Stimulated activated CD4-positive, alpha-beta T cell treated with anti-CD3 and anti-CD28 coated beads, Interleukin-2, amount 100 ng/mL, for 48 hours (primary cell): ENCODE data around the gene TOR1AIP1.
"Not testable (repeated sequence)": the region's sequence is repeated elsewhere in the genome, so short reads cannot be mapped to it uniquely, and the experiment has no call there.

Experiments
- DNase-seq, 2 donors: peaks; one replicate each; pipeline ENCODE4 v3.0.0-alpha.2; 2020

Gene TOR1AIP1, protein sequence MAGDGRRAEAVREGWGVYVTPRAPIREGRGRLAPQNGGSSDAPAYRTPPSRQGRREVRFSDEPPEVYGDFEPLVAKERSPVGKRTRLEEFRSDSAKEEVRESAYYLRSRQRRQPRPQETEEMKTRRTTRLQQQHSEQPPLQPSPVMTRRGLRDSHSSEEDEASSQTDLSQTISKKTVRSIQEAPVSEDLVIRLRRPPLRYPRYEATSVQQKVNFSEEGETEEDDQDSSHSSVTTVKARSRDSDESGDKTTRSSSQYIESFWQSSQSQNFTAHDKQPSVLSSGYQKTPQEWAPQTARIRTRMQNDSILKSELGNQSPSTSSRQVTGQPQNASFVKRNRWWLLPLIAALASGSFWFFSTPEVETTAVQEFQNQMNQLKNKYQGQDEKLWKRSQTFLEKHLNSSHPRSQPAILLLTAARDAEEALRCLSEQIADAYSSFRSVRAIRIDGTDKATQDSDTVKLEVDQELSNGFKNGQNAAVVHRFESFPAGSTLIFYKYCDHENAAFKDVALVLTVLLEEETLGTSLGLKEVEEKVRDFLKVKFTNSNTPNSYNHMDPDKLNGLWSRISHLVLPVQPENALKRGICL

DNA sequence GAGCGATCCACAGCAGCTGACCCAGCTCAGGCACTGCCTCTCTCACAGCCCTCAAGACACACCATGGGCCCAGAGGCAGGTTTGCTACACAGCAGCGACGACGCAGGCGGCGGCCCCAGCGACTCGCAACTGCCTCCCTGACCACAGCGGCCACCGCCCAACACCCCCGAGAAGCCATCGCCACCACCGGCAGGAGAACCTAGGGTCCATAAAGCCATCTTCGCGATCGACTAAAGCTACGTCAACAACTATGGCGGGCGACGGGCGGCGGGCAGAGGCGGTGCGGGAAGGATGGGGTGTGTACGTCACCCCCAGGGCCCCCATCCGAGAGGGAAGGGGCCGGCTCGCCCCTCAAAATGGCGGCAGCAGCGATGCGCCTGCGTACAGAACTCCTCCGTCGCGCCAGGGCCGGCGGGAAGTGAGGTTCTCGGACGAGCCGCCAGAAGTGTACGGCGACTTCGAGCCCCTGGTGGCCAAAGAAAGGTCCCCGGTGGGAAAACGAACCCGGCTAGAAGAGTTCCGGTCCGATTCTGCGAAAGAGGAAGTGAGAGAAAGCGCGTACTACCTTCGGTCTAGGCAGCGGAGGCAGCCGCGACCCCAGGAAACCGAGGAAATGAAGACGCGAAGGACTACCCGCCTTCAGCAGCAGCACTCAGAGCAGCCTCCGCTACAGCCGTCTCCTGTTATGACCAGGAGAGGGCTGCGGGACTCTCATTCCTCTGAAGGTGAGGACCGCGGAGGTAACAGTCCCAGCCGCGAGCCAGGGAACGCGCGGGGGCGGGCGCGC, at the start of gene TOR1AIP1:
TOR1AIP1 (plus strand) TSS at position 33 of the 787 bp plus-strand sequence; CDS start at position 251, 218 bp downstream.
- DNase-seq, result peak; percentile 92 to 94

DNA sequence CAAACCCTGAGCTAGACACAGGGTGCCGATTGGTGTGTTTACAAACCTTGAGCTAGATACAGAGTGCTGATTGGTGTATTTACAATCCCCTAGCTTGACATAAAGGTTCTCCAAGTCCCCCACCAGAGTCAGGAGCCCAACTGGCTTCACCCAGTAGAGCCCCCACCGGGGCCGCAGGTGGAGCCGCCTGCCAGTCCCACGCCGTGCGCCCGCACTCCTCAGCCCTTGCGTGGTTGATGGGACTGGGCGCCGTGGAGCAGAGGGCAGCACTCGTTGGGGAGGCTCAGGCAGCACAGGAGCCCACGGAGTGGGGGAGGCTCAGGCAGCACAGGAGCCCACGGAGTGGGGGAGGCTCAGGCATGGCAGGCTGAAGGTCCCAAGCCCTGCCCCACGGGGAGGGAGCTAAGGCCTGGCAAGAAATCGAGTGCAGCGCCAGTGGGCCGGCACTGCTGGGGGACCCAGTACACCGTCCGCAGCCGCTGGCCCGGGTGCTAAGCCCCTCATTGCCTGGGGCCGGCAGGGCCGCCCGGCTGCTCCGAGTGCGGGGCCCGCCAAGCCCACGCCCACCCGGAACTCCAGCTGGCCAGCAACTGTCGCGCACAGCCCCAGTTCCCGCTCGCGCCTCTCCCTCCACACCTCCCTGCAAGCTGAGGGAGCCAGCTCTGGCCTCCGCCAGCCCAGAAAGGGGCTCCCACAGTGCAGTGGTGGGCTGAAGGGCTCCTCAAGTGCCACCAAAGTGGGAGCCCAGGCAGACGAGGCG, 45.2 kb upstream of the TOR1AIP1 start:
- DNase-seq, result not testable (repeated sequence)

DNA sequence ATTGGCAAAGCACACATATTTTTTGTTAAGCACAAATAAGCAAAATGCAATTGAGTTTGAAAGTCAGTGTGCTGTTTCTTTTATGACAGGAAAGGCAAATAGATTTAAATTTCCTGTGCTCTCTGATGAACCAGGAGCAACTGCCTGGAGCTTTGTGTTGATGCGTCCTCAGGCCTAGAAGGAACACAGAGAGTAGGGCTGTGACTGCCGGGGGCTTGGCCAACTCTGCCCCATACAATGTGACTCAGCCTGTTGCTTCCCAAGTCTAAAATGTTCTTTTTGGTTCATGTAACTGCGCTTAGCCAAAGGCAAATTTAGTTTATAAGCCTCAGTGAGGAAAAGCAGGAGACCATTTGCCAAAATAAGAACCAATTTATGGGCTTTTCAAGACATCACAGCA, 42.0 kb upstream of the TOR1AIP1 start:
- no peak for DNase-seq

DNA sequence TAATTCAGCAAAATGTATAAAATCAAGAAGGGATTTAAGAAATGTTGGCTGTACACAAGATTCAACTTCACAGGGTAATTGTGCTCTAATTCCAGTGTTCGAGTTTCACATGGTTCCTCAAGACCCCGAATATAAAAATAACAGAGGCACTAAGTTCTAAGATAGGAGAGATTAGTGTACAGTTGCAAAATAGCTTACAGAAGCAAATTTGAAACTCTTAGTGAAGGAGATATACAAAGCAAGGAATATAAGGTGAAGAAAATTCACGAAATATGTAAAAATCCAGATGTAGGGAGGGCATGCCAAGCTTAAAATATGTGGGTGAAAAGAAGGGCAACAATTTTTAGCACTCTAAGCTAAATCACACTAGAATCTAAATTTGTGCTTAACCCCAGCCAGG, 33.9 kb upstream of the TOR1AIP1 start:
- DNase-seq, result no peak

DNA sequence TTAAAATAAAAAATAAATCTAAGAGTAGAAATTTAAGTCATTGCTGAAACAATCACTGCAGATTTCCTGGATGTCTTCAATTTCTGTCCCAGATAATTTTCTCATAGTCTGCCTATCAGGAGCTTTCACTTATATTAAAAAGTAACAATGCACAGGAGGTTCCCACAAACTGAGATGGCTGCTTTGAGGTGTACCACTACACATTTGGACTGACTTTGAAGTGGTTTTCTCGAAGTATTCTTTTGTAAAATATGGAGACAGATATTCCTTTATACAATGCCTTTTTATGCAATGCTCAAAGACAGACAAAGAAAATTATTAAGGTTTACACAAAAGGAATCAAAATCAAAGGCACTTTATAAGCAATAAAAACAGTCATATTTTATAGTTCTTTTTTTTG, 29.0 kb upstream of the TOR1AIP1 start:
- DNase-seq, result no peak

DNA sequence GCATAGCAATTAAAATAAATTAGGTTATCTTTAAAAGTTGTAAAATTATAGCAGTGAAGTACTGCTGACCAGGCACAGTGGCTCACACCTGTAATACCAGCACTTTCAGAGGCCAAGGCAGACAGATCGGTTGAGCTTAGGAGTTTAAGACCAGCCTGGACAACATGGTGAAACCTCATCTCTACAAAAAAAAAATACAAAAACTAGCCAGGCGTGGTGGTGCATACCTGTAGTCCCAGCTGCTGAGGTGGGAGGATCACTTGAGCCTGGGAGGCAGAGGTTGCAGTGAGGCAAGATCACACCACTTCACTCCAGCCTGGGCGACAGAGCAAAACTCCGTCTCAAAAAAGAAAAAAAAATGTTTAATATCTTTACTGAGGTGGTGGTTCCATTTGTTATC, 26.3 kb upstream of the TOR1AIP1 start:
- DNase-seq, result not testable (repeated sequence)

DNA sequence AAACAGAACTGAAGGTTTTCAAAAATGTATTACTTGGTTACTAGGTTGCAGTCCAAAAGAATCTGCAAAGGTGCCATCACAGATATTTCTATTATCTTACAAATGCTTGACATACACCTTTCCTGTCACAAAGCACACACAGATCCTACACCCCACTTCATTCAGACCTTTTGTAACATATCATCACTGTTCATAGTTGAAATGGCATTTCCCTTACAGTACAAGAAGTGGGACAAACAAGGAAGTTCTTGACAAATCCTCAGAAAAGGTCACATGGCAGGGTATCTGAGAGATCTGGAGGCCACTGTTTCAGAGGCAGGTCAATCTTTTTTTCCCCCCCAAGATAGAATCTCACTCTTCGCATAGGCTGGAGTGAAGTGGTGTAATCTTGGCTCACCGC, 25.8 kb upstream of the TOR1AIP1 start:
- DNase-seq, result no peak

DNA sequence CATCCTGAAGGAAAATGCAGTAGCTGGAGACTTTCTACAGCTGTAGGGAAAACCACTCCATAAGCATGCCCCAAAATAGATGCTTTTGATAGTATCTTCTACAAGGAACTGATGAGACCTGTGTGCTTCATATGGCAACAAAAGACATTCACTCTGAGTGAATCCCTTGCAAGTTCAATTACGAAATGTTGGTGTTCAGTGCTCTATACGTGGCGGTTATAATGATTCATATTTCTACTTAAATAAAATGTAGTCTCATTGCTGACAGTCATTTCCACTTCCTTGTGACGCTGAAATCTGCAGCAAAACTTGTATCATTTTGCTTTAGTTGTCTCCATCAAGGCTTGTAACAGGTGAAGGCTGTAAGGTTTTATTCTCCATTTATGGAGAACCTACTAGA, 25.1 kb upstream of the TOR1AIP1 start:
- DNase-seq, result no peak

DNA sequence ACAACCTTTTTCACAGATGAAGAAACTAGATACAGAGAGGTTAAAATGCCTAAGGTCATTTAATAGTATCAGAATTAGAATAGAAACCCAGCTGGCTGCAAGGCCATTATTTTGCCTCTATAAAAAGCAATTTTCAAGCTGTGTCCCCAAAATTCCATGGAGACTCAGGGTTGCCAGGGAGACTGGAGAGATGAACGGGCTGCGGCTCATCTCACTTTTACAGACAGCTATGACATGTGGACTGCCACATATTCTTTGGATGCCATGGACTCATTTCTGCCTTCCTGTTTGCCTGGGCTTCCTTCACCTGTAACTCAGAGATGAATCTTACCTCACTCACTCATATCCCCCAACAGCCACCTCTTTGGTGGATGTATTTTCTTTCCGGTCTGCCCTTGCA, 21.4 kb upstream of the TOR1AIP1 start:
- DNase-seq, result no peak

DNA sequence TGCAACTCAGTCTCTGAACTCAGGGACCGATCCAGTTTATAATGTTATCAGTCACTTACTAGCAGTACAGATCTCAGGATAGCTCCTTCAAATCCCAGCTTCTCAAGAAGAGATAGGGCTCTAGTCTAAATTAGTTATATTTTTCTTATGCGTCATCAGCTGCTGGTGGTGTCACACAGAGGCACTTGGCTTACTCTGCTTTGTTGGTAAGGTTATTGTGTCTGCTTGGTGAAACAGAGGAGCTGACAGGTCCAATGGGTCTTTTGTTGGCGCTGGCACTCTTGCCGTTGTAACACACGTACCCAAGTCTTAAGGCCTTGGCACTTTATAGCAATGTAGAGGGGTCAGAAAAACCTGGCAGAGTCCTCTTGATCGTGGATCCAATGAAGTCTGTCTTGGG, 16.7 kb upstream of the TOR1AIP1 start:
- no peak for DNase-seq

DNA sequence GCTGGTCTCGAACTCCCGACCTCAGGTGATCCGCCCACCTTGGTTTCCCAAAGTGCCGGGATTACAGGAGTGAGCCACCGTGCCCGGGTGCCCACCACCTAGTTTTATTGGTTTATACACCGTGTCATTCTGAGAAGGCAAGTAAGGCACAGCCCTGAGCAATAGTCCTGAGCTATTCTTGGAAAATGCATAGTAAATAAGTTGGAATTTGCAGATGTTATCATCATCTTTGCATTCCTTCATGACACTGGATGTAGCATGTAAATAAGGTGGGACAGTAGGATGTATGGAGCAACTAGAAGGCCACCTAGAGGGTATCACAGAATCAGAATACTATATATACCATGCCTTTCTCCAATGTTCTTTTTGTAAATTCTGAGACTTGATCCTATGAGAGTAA, 15.5 kb upstream of the TOR1AIP1 start:
- no peak for DNase-seq

DNA sequence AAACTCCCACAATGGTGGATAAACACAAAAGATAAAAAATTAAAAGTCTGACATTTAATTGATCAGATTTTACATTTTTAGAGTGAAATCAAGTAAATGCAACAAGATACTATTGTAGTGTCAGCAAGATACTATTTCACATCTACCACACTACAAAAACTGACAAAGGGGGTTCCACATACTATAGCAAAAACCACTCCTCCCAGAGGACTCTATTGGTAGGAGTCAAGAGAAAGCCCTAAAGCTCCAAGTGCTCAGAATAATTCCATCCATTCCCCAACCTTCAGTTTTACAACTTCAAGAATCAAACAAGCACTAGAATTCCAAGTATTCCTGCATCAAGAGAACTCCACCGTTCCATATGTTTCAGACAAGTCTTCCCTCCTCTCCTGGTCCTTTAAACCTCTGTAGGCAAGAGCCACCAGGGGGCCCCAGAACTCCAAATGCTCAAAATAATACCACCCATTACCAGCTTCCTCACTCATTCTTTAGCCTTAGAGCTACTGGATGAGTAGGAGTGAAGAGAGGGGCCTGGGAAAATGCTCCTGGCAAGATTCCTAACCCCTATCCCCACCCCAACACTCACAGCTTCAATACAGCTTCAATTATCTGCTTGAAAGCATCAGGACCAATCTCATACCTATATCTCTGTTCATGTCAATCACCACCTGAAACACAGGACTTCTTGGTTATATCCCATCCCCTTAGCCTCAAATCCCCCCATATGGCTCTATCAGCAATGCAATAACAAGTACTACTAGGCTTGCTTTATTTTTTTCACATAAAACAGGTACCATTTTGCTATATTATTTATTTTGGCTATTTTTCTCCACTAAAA, 14.4 kb upstream of the TOR1AIP1 start:
- peak; percentile 19 to 35 for DNase-seq

DNA sequence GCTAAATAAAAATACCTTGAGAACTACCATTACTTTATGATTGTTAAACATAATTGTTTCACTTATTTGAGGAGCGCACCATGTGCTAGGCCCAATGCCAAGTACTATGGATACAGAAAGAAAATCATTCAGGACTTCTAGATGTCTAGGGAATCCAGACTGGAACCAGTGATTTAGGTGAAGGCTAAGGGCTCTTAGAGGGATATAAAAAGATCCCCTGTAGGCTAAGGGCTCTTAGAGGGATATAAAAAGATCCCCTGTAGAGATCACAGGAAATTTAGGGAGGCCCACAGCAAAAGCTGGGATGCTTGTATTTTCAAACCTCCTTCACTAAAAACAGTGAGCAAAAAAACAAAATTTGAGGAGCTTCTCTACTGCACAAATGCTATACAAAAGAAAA, 11.2 kb upstream of the TOR1AIP1 start:
- DNase-seq, result no peak

DNA sequence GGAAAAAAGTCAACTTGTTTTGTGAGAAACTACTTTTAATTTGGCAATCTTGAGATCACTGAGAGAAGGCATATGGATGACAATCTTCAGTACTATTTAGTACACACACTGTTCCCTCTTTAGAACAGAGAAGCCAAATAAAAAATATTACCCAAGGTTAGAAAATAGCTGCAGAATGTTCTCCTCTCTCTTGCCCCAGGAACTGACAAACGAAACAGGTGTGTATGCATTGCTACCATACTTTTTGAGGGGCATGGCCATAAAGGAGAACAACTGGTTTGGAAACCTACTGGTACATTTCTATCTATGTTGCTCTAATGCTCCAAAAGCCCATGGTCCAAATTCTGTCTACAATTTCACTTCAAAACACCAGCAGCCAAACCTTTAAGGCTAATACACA, 10.1 kb upstream of the TOR1AIP1 start:
- no peak for DNase-seq

DNA sequence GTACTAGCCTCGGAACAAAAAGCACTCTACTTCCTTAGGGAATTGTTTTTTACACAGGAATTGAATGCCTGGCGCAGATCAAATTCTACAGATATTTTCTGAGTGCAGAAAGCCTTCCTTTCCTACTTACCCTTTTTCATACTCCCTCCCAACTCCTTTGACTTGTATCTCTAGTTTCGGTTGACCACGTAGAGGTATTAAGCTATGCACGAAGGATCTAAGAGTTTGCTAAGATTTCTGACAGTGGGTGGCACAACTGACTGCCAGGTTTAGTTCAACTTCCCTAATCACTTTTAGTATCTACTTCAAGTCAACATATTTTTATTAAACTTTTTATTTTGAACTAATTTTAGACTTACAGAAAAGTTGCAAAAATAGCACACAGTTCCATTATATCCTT, 9.5 kb upstream of the TOR1AIP1 start:
- no peak for DNase-seq

DNA sequence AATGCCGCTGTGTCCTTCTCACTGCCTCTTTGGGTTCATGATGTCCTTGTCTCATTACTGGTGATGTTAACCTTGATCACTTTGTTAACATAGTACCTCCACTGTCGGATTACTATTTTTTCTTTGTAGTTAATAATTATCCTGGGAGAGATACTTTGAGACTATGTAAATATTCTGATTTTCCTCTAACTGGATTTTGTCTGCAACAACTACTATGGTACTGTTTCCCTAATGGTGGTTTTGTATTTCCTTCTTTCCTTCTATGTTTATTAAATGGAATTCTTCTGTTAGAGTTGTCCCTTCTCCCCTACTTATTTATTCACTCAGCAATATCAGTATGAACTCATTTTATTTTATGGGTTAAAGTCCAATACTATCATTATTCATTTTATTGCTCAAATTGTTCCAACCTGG, 8.6 kb upstream of the TOR1AIP1 start:
- DNase-seq, result no peak

DNA sequence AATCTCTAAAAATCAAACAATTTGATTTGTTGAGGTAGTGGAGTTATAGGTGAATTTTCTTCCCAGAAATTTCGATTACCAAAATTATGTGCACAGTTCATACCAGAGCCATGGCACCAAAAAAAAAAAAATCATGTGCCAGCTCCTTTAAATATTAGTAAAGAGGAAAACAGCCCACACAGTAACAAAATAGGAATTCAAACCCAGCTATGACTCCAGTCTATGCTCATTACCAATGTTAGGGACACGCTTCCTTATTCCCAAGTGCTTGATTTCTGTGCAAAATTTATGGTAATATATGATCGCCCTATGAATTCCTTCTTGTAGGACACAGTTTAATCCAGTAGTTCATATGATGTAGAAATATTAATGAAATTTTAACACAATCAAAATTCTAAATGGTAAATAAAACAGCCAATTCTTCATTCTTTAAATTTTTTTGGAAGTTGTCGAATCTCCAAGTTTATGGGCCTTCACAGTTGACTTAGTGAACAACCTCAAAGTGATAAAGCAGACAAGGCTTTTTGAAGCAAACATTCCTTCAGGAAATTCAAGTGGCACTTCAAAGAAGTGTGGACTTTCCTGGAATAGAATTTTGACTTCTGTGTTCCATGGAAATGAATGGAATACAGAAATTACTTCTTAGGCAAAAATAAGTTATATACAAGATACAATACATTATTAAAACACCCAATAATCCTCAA, 6.3 kb upstream of the TOR1AIP1 start:
- no peak for DNase-seq

DNA sequence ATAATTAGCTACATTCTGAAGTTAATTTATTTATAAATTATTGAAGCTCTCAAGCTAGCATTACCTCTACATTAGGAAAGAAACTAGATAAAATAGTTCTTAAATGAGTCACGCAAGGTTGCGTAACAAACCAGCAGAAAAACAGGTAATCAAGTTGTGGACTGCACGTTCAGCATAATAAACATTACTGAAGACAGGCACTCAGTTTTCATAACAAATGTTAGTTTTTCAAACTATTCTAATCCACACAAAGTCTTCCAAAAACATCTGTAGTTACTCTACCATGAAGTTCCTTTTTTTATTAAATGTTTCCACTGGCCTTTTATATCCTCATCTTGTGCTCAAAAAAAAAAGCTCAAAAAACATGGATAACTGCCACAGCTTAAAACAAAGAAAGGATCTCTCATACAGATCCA, 5.8 kb upstream of the TOR1AIP1 start:
- DNase-seq, result no peak

DNA sequence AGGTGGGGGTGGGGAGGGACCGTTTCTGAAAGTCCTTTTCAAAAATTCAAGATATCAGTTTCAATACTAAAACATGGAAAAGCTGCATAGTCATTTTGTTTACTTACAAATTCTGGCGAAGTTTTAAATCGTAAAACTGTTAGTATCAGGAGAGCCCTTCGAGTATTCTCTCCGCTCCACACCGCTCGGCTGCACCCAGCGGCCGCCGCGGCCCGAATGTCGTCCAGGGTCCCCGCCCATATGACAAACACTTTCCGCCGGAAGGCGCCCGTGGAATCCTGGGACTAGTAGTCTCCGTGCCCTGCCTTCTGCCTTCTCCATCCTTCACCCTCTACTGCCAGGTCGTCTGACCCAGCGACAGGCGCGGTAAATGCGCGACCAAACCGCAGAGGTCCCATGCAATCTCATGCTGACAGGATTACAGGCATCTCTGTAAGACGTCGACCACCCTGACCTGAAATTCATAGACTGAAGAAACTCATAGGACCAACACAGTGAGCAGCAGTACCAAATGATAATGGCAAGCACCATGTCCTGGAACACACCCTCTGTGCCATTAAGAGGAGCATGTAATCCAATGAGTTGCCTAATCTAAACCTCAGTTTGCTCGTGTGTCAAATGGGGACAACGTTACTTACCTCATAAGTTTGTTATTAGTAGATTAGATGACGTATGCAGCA, 4.4 kb upstream of the TOR1AIP1 start, which contains the start of gene TOR1AIP2:
TOR1AIP2 (minus strand) TSS at position 218 of the 680 bp plus-strand sequence. CDS start 25,138 bp downstream, outside the sequence.
- peak; percentile 84 to 87 for DNase-seq

DNA sequence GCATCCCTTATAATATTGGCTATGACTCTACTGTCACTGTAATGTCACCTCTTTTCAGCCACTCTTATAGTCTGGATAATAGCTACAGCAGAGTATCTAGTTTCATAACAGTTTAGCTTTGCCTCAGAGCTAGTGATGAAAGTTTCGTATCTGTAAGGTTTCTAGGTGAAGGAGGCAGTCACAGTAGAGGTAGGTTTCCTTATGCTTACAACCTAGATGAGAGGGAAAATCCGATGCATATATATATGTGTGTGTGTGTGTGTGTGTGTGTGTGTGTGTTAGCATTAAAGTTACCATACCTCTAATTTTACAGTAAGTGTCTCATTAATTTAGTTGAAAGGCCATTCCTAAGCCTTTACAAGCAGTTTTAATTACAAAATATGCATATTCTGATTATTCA, 2.3 kb upstream of the TOR1AIP1 start:
- no peak for DNase-seq
